ENCODE measurements around the gene DNTTIP2.
"Not testable (repeated sequence)": the region's sequence is repeated elsewhere in the genome, so short reads cannot be mapped to it uniquely, and the experiment has no call there.

Gene DNTTIP2

GRCh38 chr1:93837961-93838360, 41.0 kb downstream of the DNTTIP2 start:
- Histone ChIP-seq H3K9ac (ENCODE audit: low read length) (no peak overlapping the region), H3K4me1 (ENCODE audit: insufficient read depth, low read length) (no peaks in the 10 kb centered on the region), H3K36me3 (ENCODE audit: insufficient read depth, low read length) (no peaks in the 10 kb centered on the region), H3K9me3 (ENCODE audit: low read length) (no peaks in the 10 kb centered on the region), H3K27ac (ENCODE audit: low read depth, low read length) (no peak overlapping the region), H3K27me3 (ENCODE audit: control insufficient read depth in 1 of 2, insufficient read depth in 2 of 2, low read length in 2 of 2) (no peaks in the 10 kb centered on the region), H3K4me3 (ENCODE audit: low read depth in 1 of 2, low read length in 2 of 2) (no peak overlapping the region)

DNA sequence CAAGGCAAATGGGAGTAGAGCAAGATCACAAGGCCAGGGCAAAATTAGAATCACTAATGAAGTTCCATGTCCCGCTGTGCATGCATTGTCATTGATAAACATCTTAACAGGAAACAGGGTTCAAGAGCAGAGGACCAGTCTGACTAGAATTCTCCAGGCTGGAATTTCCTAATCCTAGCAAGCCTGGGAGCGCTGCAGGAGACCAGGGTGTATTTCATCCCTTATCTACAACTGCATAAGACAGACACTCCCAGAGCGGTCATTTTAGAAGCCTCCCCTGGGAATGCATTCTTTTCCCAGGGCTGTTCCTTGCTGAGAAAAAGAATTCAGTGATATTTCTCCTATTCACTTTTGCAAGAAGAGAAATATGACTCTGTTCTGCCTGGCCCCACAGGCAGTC, 45.7 kb downstream of the DNTTIP2 start:
- H3K9ac ChIP-seq (ENCODE audit: low read length); H3K27me3 ChIP-seq (ENCODE audit: control insufficient read depth in 1 of 2, insufficient read depth in 2 of 2, low read length in 2 of 2); H3K27ac ChIP-seq (ENCODE audit: low read depth, low read length); H3K9me3 ChIP-seq (ENCODE audit: low read length); H3K4me1 ChIP-seq (ENCODE audit: insufficient read depth, low read length); H3K4me3 ChIP-seq (ENCODE audit: low read depth in 1 of 2, low read length in 2 of 2); H3K36me3 ChIP-seq (ENCODE audit: insufficient read depth, low read length): not testable (repeated sequence)

DNA sequence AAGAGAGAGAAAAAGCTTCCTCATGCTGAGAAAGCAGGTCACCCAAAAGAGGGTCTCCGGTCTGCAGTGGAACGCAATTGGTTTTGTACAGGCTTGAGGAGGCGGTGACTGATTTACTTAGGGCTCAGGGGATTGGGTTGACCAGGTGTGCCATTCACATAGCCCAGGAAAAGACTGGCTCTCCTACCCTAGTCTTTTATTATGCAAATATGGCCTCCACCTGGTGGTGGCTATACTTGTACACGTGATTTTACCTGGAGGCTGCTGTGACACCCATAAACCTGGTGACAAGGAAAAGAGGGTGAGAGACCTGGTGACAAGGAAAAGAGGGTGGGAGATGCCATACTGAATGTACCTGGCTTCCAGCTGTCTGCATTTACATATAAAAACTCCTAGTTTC, 49.9 kb downstream of the DNTTIP2 start:
- Histone ChIP-seq H3K27me3 (ENCODE audit: control insufficient read depth in 1 of 2, insufficient read depth in 2 of 2, low read length in 2 of 2) (no peaks in the 10 kb centered on the region), H3K4me3 (ENCODE audit: low read depth in 1 of 2, low read length in 2 of 2) (no peak overlapping the region), H3K36me3 (ENCODE audit: insufficient read depth, low read length) (no peaks in the 10 kb centered on the region), H3K27ac (ENCODE audit: low read depth, low read length) (no peak overlapping the region), H3K9ac (ENCODE audit: low read length) (no peak overlapping the region), H3K4me1 (ENCODE audit: insufficient read depth, low read length) (no peaks in the 10 kb centered on the region), H3K9me3 (ENCODE audit: low read length) (no peaks in the 10 kb centered on the region)

GRCh38 chr1:93828367-93828755, 50.6 kb downstream of the DNTTIP2 start:
- Histone ChIP-seq H3K4me3 (ENCODE audit: low read depth in 1 of 2, low read length in 2 of 2) (no peak overlapping the region), H3K4me1 (ENCODE audit: insufficient read depth, low read length) (no peaks in the 10 kb centered on the region), H3K27ac (ENCODE audit: low read depth, low read length) (no peak overlapping the region), H3K36me3 (ENCODE audit: insufficient read depth, low read length) (no peaks in the 10 kb centered on the region), H3K9me3 (ENCODE audit: low read length) (no peaks in the 10 kb centered on the region), H3K27me3 (ENCODE audit: control insufficient read depth in 1 of 2, insufficient read depth in 2 of 2, low read length in 2 of 2) (no peaks in the 10 kb centered on the region), H3K9ac (ENCODE audit: low read length) (no peak overlapping the region)

GRCh38 chr1:93827633-93828366, 51.2 kb downstream of the DNTTIP2 start:
- H3K27me3 ChIP-seq (ENCODE audit: control insufficient read depth in 1 of 2, insufficient read depth in 2 of 2, low read length in 2 of 2): no peaks in the 10 kb centered on the region
- H3K9me3 ChIP-seq (ENCODE audit: low read length): no peaks in the 10 kb centered on the region
- H3K9ac ChIP-seq (ENCODE audit: low read length): no peak overlapping the region
- H3K27ac ChIP-seq (ENCODE audit: low read depth, low read length): no peak overlapping the region
- no peaks in the 10 kb centered on the region for H3K4me1 ChIP-seq (ENCODE audit: insufficient read depth, low read length)
- H3K36me3 ChIP-seq (ENCODE audit: insufficient read depth, low read length): no peaks in the 10 kb centered on the region
- H3K4me3 ChIP-seq (ENCODE audit: low read depth in 1 of 2, low read length in 2 of 2): no peak overlapping the region

DNA sequence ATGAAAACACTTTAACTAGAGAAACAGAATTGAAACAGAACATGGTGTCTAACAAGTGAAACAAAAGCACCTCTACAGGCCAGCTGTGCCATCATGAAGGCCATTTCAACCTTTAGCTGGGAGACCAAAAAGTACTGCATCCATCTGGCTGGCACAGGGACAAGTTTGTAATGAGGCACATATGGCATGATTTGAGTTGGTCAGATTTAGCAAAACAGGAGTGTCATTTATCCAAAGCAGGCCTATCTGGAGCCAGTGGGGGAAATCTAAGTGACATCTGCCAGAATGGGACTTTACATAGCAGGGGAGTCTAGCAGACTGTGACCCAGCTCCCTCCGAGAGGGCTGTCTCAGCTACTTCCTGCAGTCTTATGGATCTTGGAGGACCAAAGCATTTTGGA, 51.9 kb downstream of the DNTTIP2 start:
- H3K27me3 ChIP-seq (ENCODE audit: control insufficient read depth in 1 of 2, insufficient read depth in 2 of 2, low read length in 2 of 2): no peaks in the 10 kb centered on the region
- H3K36me3 ChIP-seq (ENCODE audit: insufficient read depth, low read length): no peaks in the 10 kb centered on the region
- H3K9ac ChIP-seq (ENCODE audit: low read length): no peak overlapping the region
- no peak overlapping the region for H3K27ac ChIP-seq (ENCODE audit: low read depth, low read length)
- H3K4me3 ChIP-seq (ENCODE audit: low read depth in 1 of 2, low read length in 2 of 2): no peak overlapping the region
- no peaks in the 10 kb centered on the region for H3K4me1 ChIP-seq (ENCODE audit: insufficient read depth, low read length)
- no peaks in the 10 kb centered on the region for H3K9me3 ChIP-seq (ENCODE audit: low read length)

GRCh38 chr1:93824834-93825233, 54.2 kb downstream of the DNTTIP2 start:
- Histone ChIP-seq H3K27me3 (ENCODE audit: control insufficient read depth in 1 of 2, insufficient read depth in 2 of 2, low read length in 2 of 2) (no peaks in the 10 kb centered on the region), H3K4me3 (ENCODE audit: low read depth in 1 of 2, low read length in 2 of 2) (no peak overlapping the region), H3K27ac (ENCODE audit: low read depth, low read length) (no peak overlapping the region), H3K36me3 (ENCODE audit: insufficient read depth, low read length) (no peaks in the 10 kb centered on the region), H3K9me3 (ENCODE audit: low read length) (no peaks in the 10 kb centered on the region), H3K9ac (ENCODE audit: low read length) (no peak overlapping the region), H3K4me1 (ENCODE audit: insufficient read depth, low read length) (no peaks in the 10 kb centered on the region)

GRCh38 chr1:93822730-93823425, 56.1 kb downstream of the DNTTIP2 start:
- Histone ChIP-seq H3K4me3 (ENCODE audit: low read depth in 1 of 2, low read length in 2 of 2) (no peak overlapping the region), H3K9ac (ENCODE audit: low read length) (no peak overlapping the region), H3K4me1 (ENCODE audit: insufficient read depth, low read length) (no peaks in the 10 kb centered on the region), H3K36me3 (ENCODE audit: insufficient read depth, low read length) (no peaks in the 10 kb centered on the region), H3K9me3 (ENCODE audit: low read length) (no peaks in the 10 kb centered on the region), H3K27ac (ENCODE audit: low read depth, low read length) (no peak overlapping the region), H3K27me3 (ENCODE audit: control insufficient read depth in 1 of 2, insufficient read depth in 2 of 2, low read length in 2 of 2) (no peaks in the 10 kb centered on the region)

- Histone ChIP-seq H3K9me3 (ENCODE audit: low read length) (no peaks in the 10 kb centered on the region), H3K27me3 (ENCODE audit: control insufficient read depth in 1 of 2, insufficient read depth in 2 of 2, low read length in 2 of 2) (no peaks in the 10 kb centered on the region), H3K4me1 (ENCODE audit: insufficient read depth, low read length) (no peaks in the 10 kb centered on the region), H3K36me3 (ENCODE audit: insufficient read depth, low read length) (no peaks in the 10 kb centered on the region), H3K9ac (ENCODE audit: low read length) (no peak overlapping the region), H3K27ac (ENCODE audit: low read depth, low read length) (no peak overlapping the region), H3K4me3 (ENCODE audit: low read depth in 1 of 2, low read length in 2 of 2) (no peak overlapping the region)
These were observed 57.4 kb downstream of the DNTTIP2 start for GRCh38 chr1:93821423-93822144.

DNA sequence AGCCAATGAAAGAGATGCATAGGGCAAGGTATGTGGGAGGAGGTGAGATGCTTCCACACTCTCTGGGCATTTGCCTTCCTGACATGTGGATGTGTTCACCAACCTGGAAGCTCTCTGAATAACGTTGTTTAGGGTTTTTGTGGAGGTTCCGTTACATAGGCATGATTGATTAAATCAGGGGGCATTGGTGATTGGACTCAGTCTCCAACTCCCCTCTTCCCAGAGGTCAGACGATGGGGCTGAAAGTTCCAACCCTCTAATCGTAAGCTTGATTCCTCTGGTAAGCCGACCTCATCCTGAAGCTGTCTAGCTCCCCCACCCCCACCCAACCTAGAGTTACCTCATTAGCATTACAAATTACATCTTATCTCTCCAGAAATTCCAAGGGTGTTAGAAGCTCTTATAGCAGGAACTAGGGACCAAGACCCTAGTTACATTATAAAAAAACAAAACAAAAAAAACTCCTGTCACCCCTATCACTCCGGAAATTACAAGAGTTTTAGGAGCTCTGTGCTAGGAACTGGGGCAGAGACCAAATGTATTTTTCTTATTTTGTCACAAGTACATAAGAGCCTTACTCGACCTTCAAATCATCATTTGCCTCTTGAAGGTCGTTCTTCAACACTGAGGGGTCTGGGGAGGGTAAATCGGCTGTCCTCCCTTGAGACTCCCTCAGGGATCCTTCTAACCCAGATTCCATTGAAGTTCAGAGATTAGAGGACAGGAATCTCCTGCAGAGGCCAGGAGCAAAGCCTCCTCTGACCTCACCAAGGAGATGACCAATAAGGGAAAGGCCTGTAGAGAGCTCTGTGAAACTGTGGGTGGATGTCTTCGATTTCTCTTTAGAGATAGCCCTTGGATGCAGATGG, 58.2 kb downstream of the DNTTIP2 start:
- Histone ChIP-seq H3K9ac (ENCODE audit: low read length) (no peak overlapping the region), H3K36me3 (ENCODE audit: insufficient read depth, low read length) (no peaks in the 10 kb centered on the region), H3K9me3 (ENCODE audit: low read length) (no peaks in the 10 kb centered on the region), H3K27ac (ENCODE audit: low read depth, low read length) (no peak overlapping the region), H3K27me3 (ENCODE audit: control insufficient read depth in 1 of 2, insufficient read depth in 2 of 2, low read length in 2 of 2) (no peaks in the 10 kb centered on the region), H3K4me3 (ENCODE audit: low read depth in 1 of 2, low read length in 2 of 2) (no peak overlapping the region), H3K4me1 (ENCODE audit: insufficient read depth, low read length) (no peaks in the 10 kb centered on the region)

DNA sequence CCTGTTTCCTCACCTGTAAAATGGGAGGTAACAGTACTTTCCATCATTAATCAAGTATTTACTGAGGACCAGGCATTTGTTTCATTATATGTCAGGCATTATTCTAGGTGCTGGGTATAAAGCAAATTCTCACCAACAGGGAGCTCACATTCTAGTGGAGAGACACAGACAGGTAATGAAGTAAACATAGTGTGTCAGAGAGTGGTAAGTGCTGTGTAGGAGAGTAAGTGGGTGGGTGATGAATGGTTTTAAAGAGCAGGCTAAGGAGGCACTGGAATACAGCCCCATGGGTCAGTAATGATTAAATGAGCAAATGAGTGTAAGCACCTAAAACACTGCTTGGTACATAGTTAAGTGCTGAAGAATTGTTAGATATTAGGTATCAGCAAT, 60.4 kb downstream of the DNTTIP2 start:
- Histone ChIP-seq H3K9me3 (ENCODE audit: low read length) (no peaks in the 10 kb centered on the region), H3K4me3 (ENCODE audit: low read depth in 1 of 2, low read length in 2 of 2) (no peak overlapping the region), H3K36me3 (ENCODE audit: insufficient read depth, low read length) (no peaks in the 10 kb centered on the region), H3K9ac (ENCODE audit: low read length) (no peak overlapping the region), H3K27ac (ENCODE audit: low read depth, low read length) (no peak overlapping the region), H3K4me1 (ENCODE audit: insufficient read depth, low read length) (no peaks in the 10 kb centered on the region), H3K27me3 (ENCODE audit: control insufficient read depth in 1 of 2, insufficient read depth in 2 of 2, low read length in 2 of 2) (no peaks in the 10 kb centered on the region)

All from muscle layer of colon (tissue), 2 donors.